HEK293 (cell line): ENCODE data around the gene SRGAP2C.
"Not testable (repeated sequence)": the region's sequence is repeated elsewhere in the genome, so short reads cannot be mapped to it uniquely, and the experiment has no call there.

ENCODE experiments used
- CTCF ChIA-PET: fragments of 350-600 bp; formaldehyde crosslinking; extraction: SDS; loops from one replicate; lab custom pipeline; 2021; ENCODE audit warnings: antibody characterized with exemption; lab: Yijun Ruan, JAX
- POLR2A ChIA-PET: fragments of 300-600 bp; formaldehyde crosslinking; extraction: SDS; loops from one replicate; lab custom pipeline; 2020; ENCODE audit warnings: antibody characterized with exemption, inconsistent platforms; lab: Yijun Ruan, JAX
- H3K27ac ChIP-seq: fragments of 200-500 bp; sonication (Bioruptor generic); 2 replicates; pipeline ENCODE4 v1.5.1; 2014; ENCODE audit warnings: low read depth, low read length, control low read depth, inconsistent platforms; ENCODE audit errors: extremely low read depth
- H3K36me3 ChIP-seq, 2 experiments: fragments of 200-500 bp in 1 of 2; sonication (Bioruptor generic) in 1 of 2; 1 replicate in 1 of 2; 2 replicates in 1 of 2; pipeline ENCODE4 v1.5.1; 2014 to 2017; ENCODE audit warnings: inconsistent platforms in 2 of 2, low read length in 2 of 2; ENCODE audit not compliant: control insufficient read depth in 2 of 2, insufficient read depth in 1 of 2
- H3K4me1 ChIP-seq: fragments of 200-500 bp; sonication (Bioruptor generic); 2 replicates; pipeline ENCODE4 v1.5.1; 2014; ENCODE audit warnings: mild to moderate bottlenecking, low read length, inconsistent platforms; ENCODE audit not compliant: control insufficient read depth, insufficient read depth
- H3K4me3 ChIP-seq: 2 replicates; pipeline ENCODE4 v1.5.1; 2011; ENCODE audit warnings: low read depth, mild to moderate bottlenecking, control low read depth, low read length, moderate library complexity
- H3K9me3 ChIP-seq: fragments of 200-500 bp; sonication (Bioruptor generic); 2 replicates; pipeline ENCODE4 v1.5.1; 2014; ENCODE audit warnings: low read depth, low read length, inconsistent platforms; ENCODE audit not compliant: control insufficient read depth, insufficient read depth

SRGAP2C gene

GRCh38 chr1:121293263-121294204 lies 108.8 kb downstream of the SRGAP2C start:
- H3K27ac ChIP-seq, H3K4me1 ChIP-seq, POLR2A ChIA-PET, H3K36me3 ChIP-seq, H3K4me3 ChIP-seq, H3K9me3 ChIP-seq, CTCF ChIA-PET: not testable (repeated sequence)

- POLR2A ChIA-PET, H3K27ac ChIP-seq, H3K36me3 ChIP-seq, CTCF ChIA-PET, H3K9me3 ChIP-seq, H3K4me3 ChIP-seq, H3K4me1 ChIP-seq: not testable (repeated sequence)
Measured at GRCh38 chr1:121294205-121294570, 109.4 kb downstream of the SRGAP2C start.

- H3K4me1 ChIP-seq, CTCF ChIA-PET, H3K27ac ChIP-seq, POLR2A ChIA-PET, H3K4me3 ChIP-seq, H3K9me3 ChIP-seq, H3K36me3 ChIP-seq: not testable (repeated sequence)
Measured at GRCh38 chr1:121296563-121296962, 111.8 kb downstream of the SRGAP2C start.

GRCh38 chr1:121298529-121298928 lies 113.8 kb downstream of the SRGAP2C start:
- H3K9me3 ChIP-seq, CTCF ChIA-PET, POLR2A ChIA-PET, H3K27ac ChIP-seq, H3K4me3 ChIP-seq, H3K4me1 ChIP-seq, H3K36me3 ChIP-seq: not testable (repeated sequence)

GRCh38 chr1:121299514-121300149 lies 114.9 kb downstream of the SRGAP2C start:
- POLR2A ChIA-PET: not testable (repeated sequence)

GRCh38 chr1:121301876-121302275 lies 117.1 kb downstream of the SRGAP2C start:
- H3K27ac ChIP-seq, H3K4me1 ChIP-seq, H3K36me3 ChIP-seq, H3K9me3 ChIP-seq, H3K4me3 ChIP-seq, POLR2A ChIA-PET, CTCF ChIA-PET: not testable (repeated sequence)

More at GRCh38 chr1:121299514-121300149, 114.9 kb downstream of the SRGAP2C start:
- H3K36me3 ChIP-seq, H3K27ac ChIP-seq, H3K4me3 ChIP-seq, H3K9me3 ChIP-seq, CTCF ChIA-PET, H3K4me1 ChIP-seq: not testable (repeated sequence)

GRCh38 chr1:121307759-121308158 lies 123.0 kb downstream of the SRGAP2C start:
- H3K4me1 ChIP-seq, POLR2A ChIA-PET, H3K4me3 ChIP-seq, H3K9me3 ChIP-seq, CTCF ChIA-PET, H3K27ac ChIP-seq, H3K36me3 ChIP-seq: not testable (repeated sequence)

GRCh38 chr1:121315509-121315908 lies 130.7 kb downstream of the SRGAP2C start:
- H3K27ac ChIP-seq, CTCF ChIA-PET, H3K36me3 ChIP-seq, H3K4me1 ChIP-seq, H3K4me3 ChIP-seq, H3K9me3 ChIP-seq, POLR2A ChIA-PET: not testable (repeated sequence)

- H3K4me3 ChIP-seq, H3K36me3 ChIP-seq, H3K27ac ChIP-seq, CTCF ChIA-PET, H3K9me3 ChIP-seq, H3K4me1 ChIP-seq, POLR2A ChIA-PET: not testable (repeated sequence)
Measured at GRCh38 chr1:121316081-121316480, 131.3 kb downstream of the SRGAP2C start.

- H3K4me1 ChIP-seq, H3K9me3 ChIP-seq, H3K27ac ChIP-seq, H3K4me3 ChIP-seq, CTCF ChIA-PET, H3K36me3 ChIP-seq, POLR2A ChIA-PET: not testable (repeated sequence)
Measured at GRCh38 chr1:121317491-121318468, 133.0 kb downstream of the SRGAP2C start.
